ENCODE measurements around the gene RBMS3. TPM values are rescaled to one million over a fixed set of nuclear protein-coding genes. Genes with fewer than 3 reads are reported as not detected.

RBMS3 gene
- total and polyA plus RNA-seq, 2 of the 8 experiments (the other 6 are each of a cell fraction or from before 2014, with no cell fraction given), result 3.7 to 6.9 TPM

DNA sequence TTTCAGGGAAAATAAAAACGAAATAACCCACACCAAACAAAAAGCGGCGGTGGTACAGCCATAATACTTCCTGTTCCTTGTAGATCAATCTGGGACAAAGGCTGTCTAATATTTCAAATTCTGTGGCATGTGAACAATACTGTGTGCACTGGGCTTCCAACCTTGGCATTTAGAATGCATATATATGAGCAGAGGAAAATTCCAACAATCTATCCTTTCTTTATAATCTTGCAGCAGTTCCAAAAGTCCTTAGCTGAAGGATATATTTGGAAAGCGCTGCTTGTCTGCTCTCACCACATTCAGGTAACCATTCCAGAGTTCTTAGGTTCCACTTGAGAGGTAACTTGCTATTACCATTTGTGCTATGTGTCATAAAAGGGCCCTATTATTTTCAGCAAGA, 231.8 kb downstream of the RBMS3 start:
- Histone ChIP-seq H3K14ac (ENCODE audit: insufficient read length) (no peak overlapping the region), H3K23ac (ENCODE audit: insufficient read length) (no peak overlapping the region), H3K79me2 (ENCODE audit: control insufficient read depth in 1 of 2, insufficient read depth in 2 of 2, low read length in 2 of 2) (no peaks in the 10 kb centered on the region), H3K27me3 (replicated peaks in 1 of 4; ENCODE audit: control insufficient read depth in 3 of 4, extremely low read depth in 1 of 4, insufficient read depth in 3 of 4, low read length in 3 of 4) (no peaks in the 10 kb centered on the region), H3K4ac (replicated peaks; ENCODE audit: insufficient read length, low read depth, low read length) (no peak overlapping the region), H2BK15ac (ENCODE audit: low read length) (no peak overlapping the region), H2BK20ac (ENCODE audit: low read length) (no peak overlapping the region), H4K20me1 (replicated peaks in 1 of 2; ENCODE audit: control insufficient read depth in 1 of 2, insufficient read depth in 2 of 2, low read length in 2 of 2) (no peaks in the 10 kb centered on the region), H3K27ac (ENCODE audit: low read depth, low read length) (no peak overlapping the region), H3K9me3 (ENCODE audit: insufficient read depth in 2 of 2, low read depth in 1 of 2, low read length in 1 of 2) (no peaks in the 10 kb centered on the region), H2BK12ac (ENCODE audit: low read depth, low read length) (no peak overlapping the region), H3K4me1 (replicated peaks in 1 of 4; ENCODE audit: control insufficient read depth in 3 of 4, insufficient read depth in 4 of 4, low read length in 3 of 4) (peaks cover 0 to 6% (median 3%) of the 10 kb centered on the region in 4 experiments; a peak in 4 of 7 replicates), H3K4me3 (ENCODE audit: extremely low read depth in 1 of 4, insufficient read depth in 2 of 4, low read depth in 3 of 4, low read length in 4 of 4) (no peak overlapping the region), H3K79me1 (ENCODE audit: low read depth, low read length) (no peaks in the 10 kb centered on the region), H3K9ac (replicated peaks in 1 of 4; ENCODE audit: extremely low read depth in 1 of 4, low read depth in 3 of 4, low read length in 3 of 4) (no peak overlapping the region), H3K36me3 (ENCODE audit: control insufficient read depth in 2 of 4, insufficient read depth in 4 of 4, low read length in 3 of 4) (no peaks in the 10 kb centered on the region), H4K5ac (ENCODE audit: insufficient read length, low read depth, low read length) (no peak overlapping the region), H3K4me2 (ENCODE audit: insufficient read depth in 1 of 2, low read depth in 2 of 2, low read length in 2 of 2) (no peak overlapping the region), H4K91ac (replicated peaks; ENCODE audit: insufficient read length, low read length) (no peak overlapping the region), H2AFZ (ENCODE audit: low read length) (no peak overlapping the region), H3K18ac (ENCODE audit: extremely low read depth, low read length) (no peak overlapping the region), H2BK120ac (replicated peaks; ENCODE audit: low read depth, low read length) (no peak overlapping the region), H3K23me2 (ENCODE audit: low read depth, low read length) (no peaks in the 10 kb centered on the region), H3K56ac (replicated peaks; ENCODE audit: insufficient read length, low read depth, low read length) (no peak overlapping the region), H4K8ac (ENCODE audit: extremely low read depth, insufficient read depth, low read length) (no peak overlapping the region), H2BK5ac (ENCODE audit: low read depth, low read length) (no peak overlapping the region), H2AK5ac (ENCODE audit: low read depth, low read length) (no peak overlapping the region)
- CTCF ChIA-PET (ENCODE audit: partially characterized antibody), result interaction anchor here (0.5 to 1.0 kb wide), 2 partner anchors 25 to 37 kb away, joined by 3 read pairs; no protein-coding TSS in a partner anchor
- 91% methylated on average over 4 of the region's 4 CpGs; no CpG with 5 or more reads in 1 of the 2 experiments for WGBS, 2 experiments (ENCODE audit: extremely low coverage in 1 of 2, insufficient coverage in 1 of 2, insufficient read length in 1 of 2, insufficient replicate concordance in 2 of 2, low coverage in 1 of 2, low lambda C conversion rate in 2 of 2, missing lambda C conversion rate in 1 of 2)
- FAIRE-seq, result no peak
- no peak for DNase-seq (ENCODE audit: low read depth in 1 of 2, low spot score in 2 of 2)
- POLR2A ChIA-PET (ENCODE audit: partially characterized antibody), result no interaction called here
- no peak for TF ChIP-seq RBBP5 (IDR thresholded peaks at IDR 0.05; ENCODE audit: borderline replicate concordance, low read depth, low read length)
- no peak for TF ChIP-seq RNF2 (IDR thresholded peaks at IDR 0.05; ENCODE audit: borderline replicate concordance, low read depth, low read length, missing control alignments, poor library complexity, severe bottlenecking)
- TF ChIP-seq GTF2F1 (IDR thresholded peaks at IDR 0.05; ENCODE audit: borderline replicate concordance, low read depth, low read length), result no peak
- no peak for TF ChIP-seq POLR2AphosphoS5 (IDR thresholded peaks at IDR 0.05; ENCODE audit: low read depth, low read length)
- TF ChIP-seq SIN3A (conservative IDR thresholded peaks at IDR 0.05 in 1 of 2, IDR thresholded peaks at IDR 0.05 in 1 of 2; ENCODE audit: low read depth in 1 of 2, low read length in 2 of 2), result no peak
- no peak for TF ChIP-seq POLR2A (IDR thresholded peaks at IDR 0.05; ENCODE audit: control extremely low read depth in 1 of 2, low read depth in 2 of 2, low read length in 2 of 2)
- no peak for TF ChIP-seq TAF7 (optimal IDR thresholded peaks at IDR 0.05; ENCODE audit: borderline replicate concordance, low read depth, low read length)
- TF ChIP-seq CBX8 (IDR thresholded peaks at IDR 0.05; ENCODE audit: borderline replicate concordance, low read depth, low read length), result no peak
- TF ChIP-seq BRCA1 (IDR thresholded peaks at IDR 0.05; ENCODE audit: low read depth, low read length), result no peak
